Fibroblast of peridontal ligament (primary cell): Measurements from ENCODE around the gene CDKN2AIPNL.
"Not testable (repeated sequence)": the region's sequence is repeated elsewhere in the genome, so short reads cannot be mapped to it uniquely, and the experiment has no call there.

Experiments used
- DNase-seq: peaks from one replicate; pipeline ENCODE4 v3.0.0-alpha.2; 2010; ENCODE audit errors: extremely low read depth

CDKN2AIPNL gene

GRCh38 chr5:134398609-134399155, 13.0 kb downstream of the CDKN2AIPNL start:
- no peak for DNase-seq

GRCh38 chr5:134397196-134397595, 14.5 kb downstream of the CDKN2AIPNL start:
- no peak for DNase-seq

- no peak for DNase-seq
Measured at GRCh38 chr5:134396274-134396673, 15.4 kb downstream of the CDKN2AIPNL start.

- no peak for DNase-seq
Measured at GRCh38 chr5:134394932-134395331, 16.7 kb downstream of the CDKN2AIPNL start.

GRCh38 chr5:134392301-134392700, 19.4 kb downstream of the CDKN2AIPNL start:
- DNase-seq = peak; percentile 17

GRCh38 chr5:134387443-134387842, 24.2 kb downstream of the CDKN2AIPNL start:
- DNase-seq = no peak

GRCh38 chr5:134383980-134384697, 27.5 kb downstream of the CDKN2AIPNL start:
- DNase-seq = no peak

- DNase-seq = not testable (repeated sequence)
Measured at GRCh38 chr5:134382204-134382603, 29.5 kb downstream of the CDKN2AIPNL start.

GRCh38 chr5:134380346-134380745, 31.3 kb downstream of the CDKN2AIPNL start:
- no peak for DNase-seq

- DNase-seq = no peak
Measured at GRCh38 chr5:134374232-134374631, 37.4 kb downstream of the CDKN2AIPNL start.

- DNase-seq = not testable (repeated sequence)
Measured at GRCh38 chr5:134373633-134374032, 38.0 kb downstream of the CDKN2AIPNL start.

GRCh38 chr5:134371834-134372340, 39.8 kb downstream of the CDKN2AIPNL start:
- peak; percentile 38 for DNase-seq

- DNase-seq = peak; percentile 100
Measured at GRCh38 chr5:134370871-134371833, 40.5 kb downstream of the CDKN2AIPNL start, which contains the start of gene UBE2B. UBE2B (plus strand) TSS chr5:134371569; CDS start chr5:134371596, 27 bp downstream.

GRCh38 chr5:134370311-134370870, 41.3 kb downstream of the CDKN2AIPNL start:
- DNase-seq = no peak

- DNase-seq = no peak
Measured at GRCh38 chr5:134365604-134366003, 46.1 kb downstream of the CDKN2AIPNL start.

- no peak for DNase-seq
Measured at GRCh38 chr5:134355681-134356080, 56.0 kb downstream of the CDKN2AIPNL start.
